HCT116 (cell line): ENCODE data around the gene TMSB4X. TPM values are rescaled to one million over a fixed set of nuclear protein-coding genes. Genes with fewer than 3 reads are reported as not detected.

Experiments
- ATAC-seq: fragments of 200-7000 bp; cut with Tn5 transposase; 2 replicates; pipeline ENCODE4 v1.9.1; 2020; ENCODE audit warnings: mild to moderate bottlenecking, moderate library complexity
- BruUV-seq: library from RNA; stranded (reverse); fragments of 400-500 nt; replicated peaks from 2 replicates; lab custom pipeline; 2021; lab: Mats Ljungman, UMichigan
- CTCF ChIA-PET: fragments of 300-600 bp; sonication (Branson Sonifier 250); formaldehyde crosslinking; loops from one replicate; lab custom pipeline; 2021; ENCODE audit warnings: antibody characterized with exemption; lab: Charles Lee
- POLR2A ChIA-PET: fragments of 300-600, 350-600 bp; sonication (Branson Sonifier 250); formaldehyde crosslinking; loops from one replicate; lab custom pipeline; 2021; ENCODE audit warnings: antibody characterized with exemption; lab: Charles Lee
- RAD21 ChIA-PET, 2 experiments: fragments of 300-600 bp; sonication (Branson Sonifier 250); formaldehyde crosslinking; loops; one replicate each; lab custom pipeline; 2023; ENCODE audit warnings: low total read pairs in 2 of 2; ENCODE audit not compliant: uncharacterized antibody in 2 of 2, unreplicated experiment in 2 of 2, low non-redundant PET in 1 of 2; lab: Charles Lee
- DNase-seq: peaks from one replicate; pipeline ENCODE4 v3.0.0-alpha.2; 2010; ENCODE audit warnings: low read depth, low spot score
- H2AFZ ChIP-seq: fragments of 200-600 bp; shearing (Covaris generic), sonication (generic); 2 replicates; pipeline ENCODE4 v1.6.1; 2017; ENCODE audit warnings: low read depth, mixed run types, mixed read lengths, antibody characterized with exemption, low read length; ENCODE audit not compliant: poor library complexity, severe bottlenecking
- H3K27ac ChIP-seq: 2 replicates; pipeline ENCODE4 v1.5.1; 2012; ENCODE audit warnings: low read depth, low read length
- H3K27me3 ChIP-seq: fragments of 200-600 bp; sonication (generic); 2 replicates; pipeline ENCODE4 v1.6.1; 2016; ENCODE audit warnings: mixed run types, low read length, mixed read lengths; ENCODE audit not compliant: insufficient read depth
- H3K36me3 ChIP-seq, 2 experiments: fragments of 200-500 bp in 1 of 2; fragments of 200-600 bp in 1 of 2; sonication (Bioruptor generic) in 1 of 2; sonication (generic) in 1 of 2; 2 replicates each; pipeline versions ENCODE4 v1.5.1 to v1.6.1; 2014 to 2016; ENCODE audit warnings: low read length in 2 of 2, inconsistent platforms in 1 of 2, mixed read lengths in 1 of 2, mixed run types in 1 of 2; ENCODE audit not compliant: insufficient read depth in 2 of 2, control insufficient read depth in 1 of 2
- H3K4me1 ChIP-seq, 2 experiments: fragments of 200-600 bp in 1 of 2; sonication (generic) in 1 of 2; 2 replicates each; pipeline versions ENCODE4 v1.5.1 to v1.6.1; 2012 to 2017; ENCODE audit warnings: low read length in 2 of 2, inconsistent platforms in 1 of 2, mild to moderate bottlenecking in 1 of 2, mixed read lengths in 1 of 2, mixed run types in 1 of 2, moderate library complexity in 1 of 2; ENCODE audit not compliant: insufficient read depth in 2 of 2, control insufficient read depth in 1 of 2
- H3K4me2 ChIP-seq: fragments of 200-600 bp; sonication (generic); 2 replicates; pipeline ENCODE4 v1.6.1; 2017; ENCODE audit warnings: mixed run types, low read length, mixed read lengths
- H3K4me3 ChIP-seq, 2 experiments: fragments of 200-600 bp in 1 of 2; sonication (generic) in 1 of 2; replicated peaks in 1 of 2; 2 replicates each; pipeline ENCODE4 v1.5.1; 2011 to 2016; ENCODE audit warnings: low read length in 2 of 2, control low read depth in 1 of 2, low read depth in 1 of 2, mild to moderate bottlenecking in 1 of 2, mixed read lengths in 1 of 2, mixed run types in 1 of 2
- H3K79me2 ChIP-seq: fragments of 200-600 bp; sonication (generic); 2 replicates; pipeline ENCODE4 v1.6.1; 2017; ENCODE audit warnings: mild to moderate bottlenecking, mixed run types, low read length, moderate library complexity, mixed read lengths; ENCODE audit not compliant: insufficient read depth
- H3K9ac ChIP-seq: fragments of 200-600 bp; sonication (generic); 2 replicates; pipeline ENCODE4 v1.6.1; 2016; ENCODE audit warnings: low read length, mixed read lengths
- H3K9me2 ChIP-seq: fragments of 200-600 bp; sonication (generic), shearing (Covaris generic); 2 replicates; pipeline ENCODE4 v1.6.1; 2017; ENCODE audit warnings: mixed run types, mild to moderate bottlenecking, moderate library complexity; ENCODE audit not compliant: insufficient read depth
- H3K9me3 ChIP-seq, 2 experiments: fragments of 200-500 bp in 1 of 2; fragments of 200-600 bp in 1 of 2; sonication (Bioruptor generic) in 1 of 2; sonication (generic) in 1 of 2; 2 replicates each; pipeline ENCODE4 v1.6.1; 2014 to 2017; ENCODE audit warnings: low read length in 2 of 2, mixed read lengths in 2 of 2, inconsistent platforms in 1 of 2, low read depth in 1 of 2, mild to moderate bottlenecking in 1 of 2, mixed run types in 1 of 2, moderate library complexity in 1 of 2; ENCODE audit not compliant: control insufficient read depth in 1 of 2, insufficient read depth in 1 of 2
- H4K20me1 ChIP-seq: fragments of 200-600 bp; sonication (generic), shearing (Covaris generic); 2 replicates; pipeline ENCODE4 v1.6.1; 2017; ENCODE audit warnings: mixed run types, mild to moderate bottlenecking, moderate library complexity; ENCODE audit not compliant: insufficient read depth
- CEBPB ChIP-seq: IDR thresholded peaks from 2 replicates; pipeline ENCODE4 v1.6.1; 2012; ENCODE audit warnings: low read depth
- ELF1 ChIP-seq: IDR thresholded peaks from 2 replicates; pipeline ENCODE4 v1.6.1; 2012; ENCODE audit warnings: low read depth, borderline replicate concordance
- EZH2phosphoT487 ChIP-seq: fragments of 200-600 bp; IDR thresholded peaks from 2 replicates; pipeline ENCODE4 v1.6.1; 2018; ENCODE audit warnings: antibody characterized with exemption, borderline replicate concordance
- FOSL1 ChIP-seq: IDR thresholded peaks from 2 replicates; pipeline ENCODE4 v1.6.1; 2012; ENCODE audit warnings: low read depth
- POLR2A ChIP-seq: IDR thresholded peaks from 2 replicates; pipeline ENCODE4 v1.7.0; 2011; ENCODE audit warnings: borderline replicate concordance; ENCODE audit not compliant: insufficient read depth, insufficient read length; ENCODE audit errors: extremely low read depth
- RAD21 ChIP-seq: IDR thresholded peaks from 2 replicates; pipeline ENCODE4 v1.6.1; 2012; ENCODE audit warnings: low read depth, mild to moderate bottlenecking
- REST ChIP-seq: IDR thresholded peaks from 2 replicates; pipeline ENCODE4 v1.6.1; 2012; ENCODE audit warnings: low read depth
- SIN3A ChIP-seq: IDR thresholded peaks from 2 replicates; pipeline ENCODE4 v1.6.1; 2012; ENCODE audit warnings: low read depth
- SP1 ChIP-seq: IDR thresholded peaks from 2 replicates; pipeline ENCODE4 v1.6.1; 2012; ENCODE audit warnings: low read depth
- SRF ChIP-seq: IDR thresholded peaks from 2 replicates; pipeline ENCODE4 v1.6.1; 2012; ENCODE audit warnings: low read depth
- YY1 ChIP-seq: IDR thresholded peaks from 2 replicates; pipeline ENCODE4 v1.6.1; 2011; ENCODE audit warnings: low read length, low read depth, moderate library complexity, mild to moderate bottlenecking; ENCODE audit not compliant: insufficient replicate concordance; ENCODE audit errors: extremely low read depth
- ZFX ChIP-seq: fragments of 450-650 bp; IDR thresholded peaks from 2 replicates; pipeline ENCODE4 v1.6.1; 2017
- ZNF274 ChIP-seq: fragments of 200-500 bp; sonication (Bioruptor generic); IDR thresholded peaks from 2 replicates; pipeline ENCODE4 v1.6.1; 2014; ENCODE audit warnings: mild to moderate bottlenecking, low read depth, low read length, inconsistent platforms
- intact Hi-C: fragments of 100-400 bp; cut with micrococcal nuclease; formaldehyde crosslinking; loops from 2 replicates; pipeline ENCODE4 v1.10.0; 2022
- total RNA-seq: library from RNA; stranded (reverse); gene quantifications from one replicate; pipeline ENCODE4 v1.2.1, GENCODE V29; 2021; ENCODE audit not compliant: unreplicated experiment
- TF ChIP-seq, protein P1 (sequence below): IDR thresholded peaks from 2 replicates; pipeline ENCODE4 v1.6.1; 2012

TMSB4X gene
- total RNA-seq, 1 experiment from 2014 or later, result 407 TPM

GRCh38 chrX:13014111-13015096 lies 39.5 kb downstream of the TMSB4X start:
- Histone ChIP-seq H3K36me3 (no peaks in the 10 kb centered on the region), H3K4me1 (peaks cover 0 to 6% of the 10 kb centered on the region in 2 experiments; a peak in 1 of 4 replicates), H3K27ac (no peak overlapping the region), H3K4me2 (no peak overlapping the region), H3K9ac (no peak overlapping the region), H3K9me3 (no peaks in the 10 kb centered on the region), H4K20me1 (no peaks in the 10 kb centered on the region), H2AFZ (no peak overlapping the region), H3K79me2 (no peaks in the 10 kb centered on the region), H3K4me3 (no peak overlapping the region), H3K27me3 (no peaks in the 10 kb centered on the region), H3K9me2 (no peaks in the 10 kb centered on the region)
- POLR2A ChIA-PET, result no interaction called here
- BruUV-seq, result no TSS peak
- ATAC-seq (no peak), DNase-seq (no peak)
- TF ChIP-seq EZH2phosphoT487 (no peak), ZNF274 (no peak), SRF (no peak), ELF1 (no peak), ZFX (no peak), REST (no peak), SIN3A (no peak), POLR2A (no peak), FOSL1 (no peak), RAD21 (no peak), CEBPB (no peak), SP1 (no peak), YY1 (no peak)
- TF ChIP-seq, protein P1, sequence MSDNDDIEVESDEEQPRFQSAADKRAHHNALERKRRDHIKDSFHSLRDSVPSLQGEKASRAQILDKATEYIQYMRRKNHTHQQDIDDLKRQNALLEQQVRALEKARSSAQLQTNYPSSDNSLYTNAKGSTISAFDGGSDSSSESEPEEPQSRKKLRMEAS, result no peak
- RAD21 ChIA-PET, result no interaction called here
- intact Hi-C loops, result no loop called here
- CTCF ChIA-PET, result no interaction called here
